ENCODE results near the gene HSD11B1L.

DNA sequence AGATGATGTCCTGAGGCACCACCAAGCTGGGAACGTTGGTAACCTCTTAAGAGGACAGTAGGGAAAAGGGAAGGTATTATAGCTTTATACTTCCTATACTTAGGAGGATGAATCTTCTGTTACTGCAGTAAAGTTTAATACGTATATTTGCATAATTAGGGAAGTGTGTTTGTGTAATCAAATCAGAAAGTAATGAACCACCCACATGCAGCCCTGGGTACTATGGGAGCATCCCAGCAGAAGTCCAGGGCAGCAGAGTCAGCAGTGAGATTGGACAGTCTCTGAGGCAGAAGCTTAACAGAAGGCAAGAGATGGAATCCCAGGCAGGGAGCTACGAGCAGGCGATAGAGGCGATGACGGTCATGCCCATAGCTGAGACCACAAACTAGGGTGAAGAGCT is 45.4 kb upstream of the HSD11B1L start:
- TF ChIP-seq, protein P1, sequence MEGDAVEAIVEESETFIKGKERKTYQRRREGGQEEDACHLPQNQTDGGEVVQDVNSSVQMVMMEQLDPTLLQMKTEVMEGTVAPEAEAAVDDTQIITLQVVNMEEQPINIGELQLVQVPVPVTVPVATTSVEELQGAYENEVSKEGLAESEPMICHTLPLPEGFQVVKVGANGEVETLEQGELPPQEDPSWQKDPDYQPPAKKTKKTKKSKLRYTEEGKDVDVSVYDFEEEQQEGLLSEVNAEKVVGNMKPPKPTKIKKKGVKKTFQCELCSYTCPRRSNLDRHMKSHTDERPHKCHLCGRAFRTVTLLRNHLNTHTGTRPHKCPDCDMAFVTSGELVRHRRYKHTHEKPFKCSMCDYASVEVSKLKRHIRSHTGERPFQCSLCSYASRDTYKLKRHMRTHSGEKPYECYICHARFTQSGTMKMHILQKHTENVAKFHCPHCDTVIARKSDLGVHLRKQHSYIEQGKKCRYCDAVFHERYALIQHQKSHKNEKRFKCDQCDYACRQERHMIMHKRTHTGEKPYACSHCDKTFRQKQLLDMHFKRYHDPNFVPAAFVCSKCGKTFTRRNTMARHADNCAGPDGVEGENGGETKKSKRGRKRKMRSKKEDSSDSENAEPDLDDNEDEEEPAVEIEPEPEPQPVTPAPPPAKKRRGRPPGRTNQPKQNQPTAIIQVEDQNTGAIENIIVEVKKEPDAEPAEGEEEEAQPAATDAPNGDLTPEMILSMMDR (conservative IDR thresholded peaks at IDR 0.05; ENCODE audit: low read depth, low read length), result no peak
- TF ChIP-seq EZH2phosphoT487 (IDR thresholded peaks at IDR 0.05; ENCODE audit: borderline replicate concordance, low read length), result no peak
